Cardiac fibroblast (primary cell): ENCODE results near the gene KIAA1549.

Experiments
- DNase-seq, 2 donors: peaks; one replicate each; pipeline versions ENCODE4 v3.0.0 to v3.0.0-alpha.2; 2010; ENCODE audit warnings: low read depth in 2 of 2
- H3K4me3 ChIP-seq, 2 donors: replicated peaks in 1 of 2; 1 replicate in 1 of 2; 2 replicates in 1 of 2; pipeline ENCODE4 v1.5.1; 2011; ENCODE audit warnings: low read depth in 2 of 2, low read length in 2 of 2, mild to moderate bottlenecking in 2 of 2, moderate library complexity in 1 of 2
- TF ChIP-seq, protein P1 (sequence below): IDR thresholded peaks from one replicate; pipeline ENCODE4 v1.5.1; 2011; ENCODE audit warnings: low read depth, mild to moderate bottlenecking, low read length, inconsistent platforms

The KIAA1549 gene

DNA sequence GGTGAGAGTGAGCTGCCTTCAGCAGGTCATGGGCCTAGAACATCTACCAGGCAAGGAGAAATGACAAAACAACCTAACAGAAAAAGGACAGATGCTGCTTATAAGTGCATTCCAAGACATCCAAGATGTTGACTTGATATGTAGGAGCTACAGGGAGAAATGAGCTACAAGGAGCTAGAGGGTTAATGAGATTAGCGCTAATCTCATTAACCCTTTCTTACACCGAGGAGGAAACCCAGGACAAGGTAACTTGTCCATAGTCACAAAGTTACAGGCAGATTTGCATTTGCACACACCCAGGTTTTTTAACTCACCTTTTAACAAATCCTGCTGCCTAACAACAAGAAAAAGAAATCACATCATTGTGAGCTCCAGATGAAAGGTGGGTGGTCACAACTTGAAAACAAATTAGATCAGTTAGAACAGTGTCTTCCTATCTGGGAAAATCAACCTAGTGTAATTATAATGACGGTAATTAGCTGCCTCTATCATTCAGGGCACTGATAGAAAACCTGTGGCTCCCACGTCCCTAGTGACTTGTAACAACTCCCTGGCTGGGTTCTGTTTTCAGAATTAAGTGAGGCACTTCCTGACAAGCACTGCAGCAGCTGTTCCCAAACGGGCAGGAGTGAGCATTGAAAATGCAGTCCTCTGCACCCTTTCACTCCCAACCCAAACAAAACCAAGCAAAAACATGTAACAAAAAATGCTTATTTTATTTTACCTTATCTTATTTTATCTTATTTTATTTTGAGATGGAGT, 5.7 kb downstream of the KIAA1549 start:
- DNase-seq = peak in 1 of 2 donors; percentile 7
- TF ChIP-seq, protein P1, sequence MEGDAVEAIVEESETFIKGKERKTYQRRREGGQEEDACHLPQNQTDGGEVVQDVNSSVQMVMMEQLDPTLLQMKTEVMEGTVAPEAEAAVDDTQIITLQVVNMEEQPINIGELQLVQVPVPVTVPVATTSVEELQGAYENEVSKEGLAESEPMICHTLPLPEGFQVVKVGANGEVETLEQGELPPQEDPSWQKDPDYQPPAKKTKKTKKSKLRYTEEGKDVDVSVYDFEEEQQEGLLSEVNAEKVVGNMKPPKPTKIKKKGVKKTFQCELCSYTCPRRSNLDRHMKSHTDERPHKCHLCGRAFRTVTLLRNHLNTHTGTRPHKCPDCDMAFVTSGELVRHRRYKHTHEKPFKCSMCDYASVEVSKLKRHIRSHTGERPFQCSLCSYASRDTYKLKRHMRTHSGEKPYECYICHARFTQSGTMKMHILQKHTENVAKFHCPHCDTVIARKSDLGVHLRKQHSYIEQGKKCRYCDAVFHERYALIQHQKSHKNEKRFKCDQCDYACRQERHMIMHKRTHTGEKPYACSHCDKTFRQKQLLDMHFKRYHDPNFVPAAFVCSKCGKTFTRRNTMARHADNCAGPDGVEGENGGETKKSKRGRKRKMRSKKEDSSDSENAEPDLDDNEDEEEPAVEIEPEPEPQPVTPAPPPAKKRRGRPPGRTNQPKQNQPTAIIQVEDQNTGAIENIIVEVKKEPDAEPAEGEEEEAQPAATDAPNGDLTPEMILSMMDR = no peak
- H3K4me3 ChIP-seq = no peak overlapping the region

DNA sequence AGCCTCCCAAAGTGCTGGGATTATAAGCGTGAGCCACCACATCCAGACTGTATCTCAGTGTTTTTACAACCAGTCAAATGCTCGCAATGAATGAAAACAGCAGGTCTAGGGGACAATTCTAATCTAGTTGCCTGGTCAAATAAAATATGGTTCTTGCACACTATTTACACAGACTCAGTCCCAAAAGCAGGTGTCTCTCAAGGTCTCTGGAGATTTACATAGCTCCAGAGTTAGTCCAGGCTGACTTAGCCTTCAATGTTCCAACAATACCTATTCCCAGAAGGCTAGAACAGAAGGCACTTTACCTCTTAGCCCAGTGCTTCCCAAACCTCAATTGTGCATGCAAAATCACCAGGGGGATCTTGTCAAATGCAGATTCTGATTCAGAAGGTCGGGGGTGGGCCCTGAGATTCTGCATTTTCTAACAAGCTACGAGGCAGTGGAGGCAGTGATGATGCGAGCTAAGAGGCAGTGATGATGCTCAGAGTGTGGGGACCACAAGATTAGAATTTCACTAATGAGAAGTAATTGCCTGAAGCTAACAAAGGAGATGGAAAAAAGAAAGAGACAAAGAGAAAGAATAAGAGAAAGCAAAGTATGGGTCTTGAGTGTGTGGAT, 6.4 kb downstream of the KIAA1549 start:
- H3K4me3 ChIP-seq = no peak overlapping the region
- TF ChIP-seq, protein P1 = no peak
- no peak for DNase-seq

DNA sequence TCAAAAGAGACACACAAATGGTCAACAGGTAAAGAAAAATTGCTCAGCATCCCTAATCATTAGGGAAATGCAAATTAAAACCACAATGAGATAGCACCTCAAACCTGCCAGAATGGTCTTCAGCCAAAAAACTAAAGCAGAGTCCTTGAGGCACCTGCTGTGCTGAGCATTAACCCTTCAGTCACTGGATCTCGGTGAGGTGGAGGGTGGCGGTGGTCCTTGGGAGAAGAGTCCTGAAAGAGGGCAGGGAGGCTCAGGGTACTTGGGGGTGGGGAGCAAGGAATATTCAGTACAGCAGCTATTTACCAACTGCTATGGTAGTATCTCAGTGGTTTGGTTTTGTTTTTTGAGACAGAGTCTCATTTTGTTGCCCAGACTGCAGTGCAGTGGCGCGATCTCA, 7.1 kb downstream of the KIAA1549 start:
- TF ChIP-seq, protein P1 = no peak
- H3K4me3 ChIP-seq = no peak overlapping the region
- no peak for DNase-seq

DNA sequence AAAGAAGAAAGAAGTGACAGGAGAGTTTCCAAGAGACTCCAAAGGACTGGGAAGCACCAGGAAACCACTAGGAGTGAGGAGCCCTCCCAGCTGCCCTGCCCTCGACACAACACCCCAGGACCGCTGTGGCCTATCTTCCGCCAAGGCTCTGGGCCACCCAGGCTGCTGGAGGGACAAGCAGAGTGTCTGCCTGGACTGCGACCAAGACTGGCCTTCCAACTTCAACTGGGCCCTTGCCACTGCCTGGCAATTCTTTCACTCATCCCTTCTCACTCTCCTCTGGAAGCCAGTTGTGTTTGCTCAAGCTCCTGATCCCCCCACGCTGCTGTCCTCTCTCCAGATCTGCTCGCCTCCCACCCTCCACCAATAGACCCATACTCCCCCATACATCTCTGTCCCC, 10.2 kb downstream of the KIAA1549 start:
- TF ChIP-seq, protein P1 = no peak
- no peak overlapping the region for H3K4me3 ChIP-seq
- no peak for DNase-seq

DNA sequence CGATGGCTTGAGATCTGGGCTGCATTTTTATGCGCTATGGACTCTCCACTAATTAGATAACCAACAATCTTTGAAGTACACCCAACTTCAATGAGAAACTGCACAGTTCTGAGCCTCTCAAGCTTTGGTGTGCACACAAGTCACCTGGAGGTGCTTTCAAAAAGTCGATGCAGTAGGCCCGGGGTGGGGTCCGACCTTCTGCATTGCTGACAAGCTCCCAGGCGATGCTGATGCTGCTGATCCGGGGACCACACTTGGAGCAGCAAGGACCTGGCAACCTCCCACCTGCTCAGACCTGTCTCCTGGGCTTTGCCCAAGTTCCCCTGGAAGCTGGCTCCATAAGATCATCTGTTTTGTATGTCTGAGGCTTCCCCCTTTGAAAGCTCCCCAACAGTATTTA, 10.7 kb downstream of the KIAA1549 start:
- TF ChIP-seq, protein P1 = no peak
- H3K4me3 ChIP-seq = no peak overlapping the region
- no peak for DNase-seq

DNA sequence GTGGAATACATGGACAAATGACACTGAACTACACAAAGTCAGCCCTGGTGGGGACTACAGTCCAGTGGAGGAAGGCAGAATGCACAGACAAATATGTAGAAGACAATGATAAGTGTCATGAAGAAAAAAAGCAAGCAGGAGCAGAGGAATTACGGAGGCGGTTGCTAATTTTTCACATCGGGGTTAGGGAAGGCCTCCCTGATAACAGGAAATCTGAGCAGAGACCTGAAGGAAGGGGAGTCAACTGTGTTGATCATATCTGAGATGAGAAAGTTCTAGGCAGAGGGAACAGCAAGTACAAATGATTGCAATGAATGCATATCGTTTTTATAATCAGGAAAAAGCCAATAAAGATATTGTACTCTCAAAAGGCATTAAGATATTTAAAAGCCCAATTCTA, 14.0 kb downstream of the KIAA1549 start:
- DNase-seq = no peak
- TF ChIP-seq, protein P1 = no peak
- H3K4me3 ChIP-seq = no peak overlapping the region
